Stimulated activated CD8-positive, alpha-beta memory T cell treated with anti-CD3 and anti-CD28 coated beads, Interleukin-2, amount 100 ng/mL, for 1 hour (primary cell): ENCODE results near the gene ZNF536.
"Not testable (repeated sequence)": the region's sequence is repeated elsewhere in the genome, so short reads cannot be mapped to it uniquely, and the experiment has no call there.

Experiments used
- DNase-seq, 2 donors: peaks; one replicate each; pipeline ENCODE4 v3.0.0-alpha.2; 2020; ENCODE audit warnings: low read depth in 2 of 2

ZNF536 gene

DNA sequence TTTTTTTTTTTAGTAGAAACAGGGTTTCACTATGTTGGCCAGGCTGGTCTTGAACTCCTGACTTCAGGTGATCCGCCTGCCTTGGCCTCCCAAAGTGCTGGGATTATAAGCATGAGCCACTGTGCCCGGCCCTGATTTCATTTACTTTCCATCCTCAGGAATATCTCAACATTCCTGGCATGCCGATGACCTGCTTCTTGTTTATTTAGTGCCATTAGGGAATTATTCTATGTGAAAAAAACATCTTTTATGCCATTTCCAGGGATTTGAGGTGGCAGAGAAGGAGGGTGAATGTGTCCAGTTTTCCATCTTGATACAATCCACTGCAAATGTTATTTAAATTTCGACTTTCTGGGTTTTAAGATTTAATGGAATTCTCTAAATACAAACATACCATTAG is 45.0 kb downstream of the ZNF536 start:
- not testable (repeated sequence) for DNase-seq

DNA sequence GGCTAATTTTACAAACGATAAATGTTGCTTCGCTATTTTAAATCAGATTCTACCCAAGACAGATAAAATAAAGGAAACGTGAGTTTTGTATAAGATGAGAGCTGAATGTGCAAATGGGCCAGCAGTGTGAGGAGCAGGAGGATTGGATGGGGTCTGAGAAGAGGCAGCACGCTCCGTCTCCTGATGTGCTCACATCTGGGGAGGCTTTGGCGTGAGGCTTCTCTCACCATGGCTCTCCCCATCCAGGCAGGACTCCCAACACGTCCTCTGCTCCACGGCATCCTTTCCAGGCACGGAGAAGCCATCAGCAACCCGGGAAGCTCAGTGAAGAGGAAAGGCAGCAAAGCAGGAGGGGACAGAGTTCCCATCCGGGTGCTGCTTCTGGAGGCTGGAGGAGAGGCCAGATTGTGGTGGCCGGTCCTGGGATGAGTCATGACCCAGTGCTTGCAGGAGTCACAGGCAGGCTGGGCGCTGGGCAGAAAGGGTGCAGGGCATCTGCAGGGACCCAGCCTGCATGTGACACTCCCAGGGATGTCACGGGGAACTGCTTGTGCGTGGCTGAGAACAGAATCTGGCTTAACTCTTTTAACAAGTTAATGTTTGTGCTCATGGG is 47.5 kb downstream of the ZNF536 start:
- no peak for DNase-seq

DNA sequence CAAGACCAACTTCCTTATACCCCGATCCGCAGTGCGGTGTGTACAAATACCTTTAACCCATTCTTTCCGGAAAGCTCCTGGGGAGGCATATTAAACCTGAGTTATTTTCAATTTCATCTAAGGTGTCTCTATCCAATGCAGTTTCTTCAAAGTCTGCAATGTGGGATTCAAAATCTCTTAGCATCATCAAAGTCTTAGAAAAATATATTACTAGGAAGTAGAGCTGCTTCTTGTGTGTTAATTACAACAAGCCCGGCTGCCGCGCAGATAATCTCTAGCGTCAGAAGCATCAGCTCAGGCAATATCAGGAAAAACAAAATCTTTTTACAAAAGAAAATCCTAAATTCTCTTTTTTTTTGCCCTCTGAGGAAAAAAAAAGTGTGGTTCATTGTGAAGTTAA is 48.1 kb downstream of the ZNF536 start:
- DNase-seq: no peak

DNA sequence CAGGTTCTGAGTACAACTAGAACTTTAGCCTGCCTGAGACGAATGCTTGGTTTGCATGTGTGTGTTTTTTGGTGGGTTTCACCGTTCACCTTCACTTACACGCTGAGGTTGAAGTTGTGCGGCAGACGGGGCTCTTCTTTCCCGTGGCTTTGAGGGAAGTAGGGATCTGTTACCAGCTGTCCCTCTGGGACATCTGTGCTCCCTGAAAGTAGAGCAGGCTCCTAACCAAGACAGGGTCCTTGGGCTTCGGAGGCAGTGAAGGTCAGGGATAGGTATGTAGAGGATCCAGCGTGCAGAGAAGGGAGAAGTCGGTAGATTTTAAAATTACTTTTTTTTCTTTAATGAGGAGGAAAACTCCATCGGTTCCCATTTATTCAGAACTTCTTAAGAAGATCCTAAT is 48.7 kb downstream of the ZNF536 start:
- DNase-seq: no peak

DNA sequence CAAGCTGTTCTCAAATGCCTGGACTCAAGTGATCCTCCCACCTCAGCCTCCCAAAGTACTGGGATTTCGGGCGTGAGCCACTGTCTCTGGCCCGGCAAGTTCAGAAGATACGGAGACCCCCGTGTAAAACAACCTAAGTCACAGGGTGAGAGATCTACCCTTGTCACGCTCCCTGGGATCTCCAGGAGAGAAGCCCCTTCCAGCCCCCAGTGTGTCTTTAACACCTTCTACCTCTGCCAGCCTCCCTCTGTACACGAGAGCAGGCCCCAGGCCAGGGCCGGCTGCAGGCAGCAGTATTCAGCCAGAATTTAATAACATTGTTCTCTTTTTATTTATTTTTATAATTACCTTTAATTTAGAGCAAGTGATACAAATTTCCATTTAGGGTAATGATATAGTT is 49.4 kb downstream of the ZNF536 start:
- no peak for DNase-seq

DNA sequence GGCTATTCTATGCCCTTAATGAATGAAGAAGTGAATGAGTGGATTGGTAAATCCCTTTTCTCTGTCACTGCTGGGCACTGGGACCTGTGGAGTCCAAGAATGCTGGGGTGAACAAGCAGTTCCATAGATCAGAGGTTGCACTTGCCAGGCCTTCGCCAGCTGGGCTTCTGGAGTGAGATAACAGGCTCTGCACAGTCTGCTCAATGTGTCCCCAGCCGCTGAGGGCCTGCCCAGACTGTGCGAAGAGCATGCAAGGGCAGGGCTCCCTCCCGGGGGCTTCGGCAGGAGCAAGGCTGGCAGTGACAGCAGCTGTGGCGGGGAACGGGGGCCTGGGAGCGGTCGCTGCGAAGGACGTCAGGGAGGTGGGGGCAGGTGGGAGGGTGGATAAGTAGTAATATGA is 51.3 kb downstream of the ZNF536 start:
- DNase-seq: no peak

DNA sequence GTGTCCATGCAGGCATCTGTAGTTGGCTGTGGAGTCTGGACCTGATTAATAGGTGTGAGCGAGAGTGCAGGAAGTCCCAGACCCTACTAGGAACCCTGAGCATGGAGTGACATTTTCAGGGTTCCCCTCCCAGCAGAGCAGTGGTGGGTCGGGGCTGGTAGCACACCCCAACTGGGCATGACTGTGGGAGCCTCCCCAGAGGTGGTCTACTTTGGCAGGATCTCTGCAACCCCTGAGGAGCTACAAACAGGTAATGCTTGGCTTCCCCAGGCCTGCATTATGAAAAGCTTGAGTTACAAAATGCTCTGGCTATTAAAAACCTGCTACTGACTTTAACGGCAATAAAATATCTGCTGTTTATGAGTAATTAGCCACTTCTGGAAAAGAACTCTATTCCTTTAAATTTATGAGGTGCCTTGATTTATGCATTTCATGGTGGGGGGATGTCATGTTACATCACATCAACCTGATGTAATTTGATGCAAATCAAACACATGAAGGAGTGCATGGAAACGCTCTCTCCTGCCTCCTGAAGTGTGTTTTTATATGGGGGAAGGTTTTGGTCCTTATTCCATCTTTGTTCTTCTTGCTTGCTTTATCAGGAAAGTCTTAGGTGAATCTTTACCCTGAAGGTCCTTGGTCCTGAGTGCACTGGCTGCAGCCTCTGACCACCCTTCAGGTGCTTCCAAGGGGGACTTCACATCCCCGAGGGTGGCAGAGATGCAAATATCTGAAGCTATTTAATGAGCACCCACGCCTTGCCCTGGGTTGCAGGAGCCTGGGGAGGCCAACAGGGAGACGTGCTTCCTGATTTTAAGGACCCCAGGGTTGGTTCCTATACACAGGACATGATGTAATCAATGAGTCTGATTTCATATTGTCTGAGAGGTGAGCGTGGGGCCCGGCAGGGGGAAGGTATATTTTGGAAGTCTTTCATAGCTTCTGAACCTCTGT is 54.0 kb downstream of the ZNF536 start:
- no peak for DNase-seq

DNA sequence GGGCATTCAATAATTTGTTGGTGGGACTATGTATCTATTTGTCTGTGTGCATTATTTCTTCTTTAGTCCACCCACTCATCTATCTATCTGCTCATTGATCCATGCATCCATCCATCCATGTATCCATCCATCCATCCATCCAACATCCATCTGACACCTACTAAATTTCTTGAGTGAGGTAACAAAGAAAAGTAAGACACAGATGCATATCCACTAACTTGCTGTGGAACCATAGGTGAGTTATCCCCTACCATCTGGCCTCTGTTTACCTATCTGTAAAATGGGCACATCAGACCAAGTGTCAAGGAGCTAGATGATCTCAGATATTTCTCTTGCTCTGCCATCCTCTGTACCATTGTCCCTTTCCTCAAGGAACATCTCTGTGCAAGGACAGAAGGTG is 54.7 kb downstream of the ZNF536 start:
- no peak for DNase-seq

DNA sequence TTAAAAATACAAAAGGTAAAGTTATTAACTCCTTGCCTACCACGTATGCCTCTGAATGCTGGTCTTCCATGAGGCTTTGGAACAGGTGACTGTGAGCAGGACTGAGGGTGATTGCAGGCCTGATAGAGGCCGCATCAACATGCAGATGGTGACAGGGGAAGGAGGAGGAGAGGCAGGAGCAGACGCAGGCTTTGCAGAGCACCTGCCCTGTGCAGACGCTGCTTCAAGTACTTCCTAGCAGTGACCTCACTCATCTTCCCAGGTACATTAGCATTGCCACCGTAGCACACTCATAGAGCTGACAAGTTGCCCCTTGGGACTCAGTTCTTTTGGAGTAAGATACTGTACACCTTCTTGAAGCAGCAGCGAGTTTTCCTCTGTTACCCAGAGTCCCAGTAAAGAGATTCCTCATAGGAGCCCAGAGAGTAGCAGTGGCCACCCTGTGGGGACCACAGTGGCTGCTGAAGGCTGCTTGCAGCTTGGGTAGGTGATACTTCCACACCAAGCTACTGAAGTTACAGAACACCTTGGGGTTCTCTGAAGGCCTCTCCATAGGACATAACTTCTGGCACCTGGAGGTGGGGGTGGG is 56.0 kb downstream of the ZNF536 start:
- no peak for DNase-seq

DNA sequence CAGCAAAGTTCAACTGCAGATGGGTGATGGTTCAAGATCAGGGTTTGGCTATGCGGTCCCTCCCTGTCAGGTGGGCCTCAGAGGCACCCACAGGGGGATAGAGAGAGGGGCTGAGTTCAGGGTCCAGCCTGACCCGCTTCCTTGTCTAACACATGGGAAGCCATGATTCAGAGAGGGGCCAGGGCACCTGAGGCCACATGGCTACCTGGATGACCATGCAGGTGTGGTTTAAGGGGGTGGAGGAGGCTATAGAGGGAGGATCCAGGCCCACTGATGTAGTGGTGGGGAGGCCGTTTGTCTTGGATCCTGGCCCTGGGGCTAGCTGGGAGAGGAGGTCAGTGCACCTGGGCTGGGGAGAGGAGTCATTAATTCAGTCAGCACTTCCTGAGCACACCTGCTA is 56.7 kb downstream of the ZNF536 start:
- DNase-seq: no peak

DNA sequence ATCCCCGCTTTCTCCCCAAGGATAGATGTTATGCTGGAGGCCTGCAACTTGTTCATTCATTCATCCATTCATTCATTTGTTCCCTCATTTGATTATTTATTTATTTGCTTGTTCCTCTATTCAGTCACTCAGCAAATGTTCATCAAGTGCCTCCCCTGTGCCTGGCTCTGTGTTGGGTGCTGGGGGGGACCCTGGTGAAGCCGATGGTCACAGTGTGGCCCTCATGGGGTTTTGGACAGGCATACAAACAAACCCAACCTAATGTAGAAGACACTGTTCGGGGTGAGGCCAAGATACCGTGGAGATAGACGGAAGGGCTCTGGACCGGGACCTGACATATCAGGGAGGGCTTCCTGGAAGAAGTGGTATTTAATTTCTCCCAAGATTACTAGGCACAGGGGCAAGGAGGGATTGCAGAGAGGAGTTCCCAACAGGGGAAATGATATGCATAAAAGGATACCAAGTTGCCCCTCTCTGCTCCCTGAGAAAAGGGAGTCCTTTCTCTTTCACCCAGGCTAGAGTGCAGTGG is 58.1 kb downstream of the ZNF536 start:
- no peak for DNase-seq

DNA sequence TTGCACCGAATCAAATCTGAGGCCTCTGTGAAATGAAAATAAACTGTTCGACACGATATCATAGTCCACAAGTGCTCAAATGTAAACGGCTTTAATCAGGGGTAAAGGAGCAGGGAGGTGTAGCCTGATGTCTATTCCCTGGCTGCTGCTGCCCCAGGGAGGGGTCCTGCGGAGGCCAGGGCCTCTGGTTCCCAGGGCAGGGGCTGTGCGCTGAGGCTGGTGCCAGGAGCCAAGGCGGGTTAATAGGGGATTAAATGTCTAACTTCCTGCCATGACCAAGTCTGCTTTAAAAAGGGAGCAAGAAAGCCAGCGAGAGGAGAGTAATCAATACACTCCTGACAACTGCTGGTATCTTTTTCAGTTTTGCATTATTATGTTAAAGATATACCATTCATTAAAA is 59.4 kb downstream of the ZNF536 start:
- no peak for DNase-seq

DNA sequence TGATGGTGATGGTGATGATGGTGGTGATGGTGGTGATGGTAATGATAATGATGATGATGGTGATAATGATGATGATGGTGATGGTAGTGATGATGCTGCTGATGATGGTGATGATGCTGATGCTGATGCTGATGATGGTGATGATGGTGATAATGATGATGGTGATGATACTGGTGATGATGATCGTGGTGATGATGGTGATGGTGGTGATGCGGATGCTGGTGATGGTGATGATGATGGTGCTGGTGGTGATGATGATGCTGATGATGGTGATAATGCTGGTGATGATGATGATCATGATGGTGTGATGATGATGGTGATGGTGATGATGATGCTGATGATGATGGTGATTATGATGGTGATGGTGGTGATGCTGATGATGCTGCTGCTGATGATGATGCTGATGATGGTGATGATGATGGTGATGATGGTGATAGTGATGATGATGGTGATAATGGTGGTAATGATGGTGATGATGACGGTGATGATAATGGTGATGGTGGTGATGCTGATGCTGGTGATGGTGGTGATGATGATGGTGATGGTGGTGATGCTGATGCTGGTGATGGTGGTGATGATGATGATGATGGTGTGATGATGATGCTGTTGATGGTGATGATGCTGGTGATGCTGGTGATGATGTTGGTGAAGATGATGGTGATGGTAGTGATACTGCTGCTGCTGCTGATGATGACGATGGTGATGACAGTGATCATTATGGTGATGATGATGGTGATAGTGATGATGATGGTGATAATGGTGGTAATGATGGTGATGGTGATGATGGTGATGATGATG is 62.8 kb downstream of the ZNF536 start:
- DNase-seq: no peak

DNA sequence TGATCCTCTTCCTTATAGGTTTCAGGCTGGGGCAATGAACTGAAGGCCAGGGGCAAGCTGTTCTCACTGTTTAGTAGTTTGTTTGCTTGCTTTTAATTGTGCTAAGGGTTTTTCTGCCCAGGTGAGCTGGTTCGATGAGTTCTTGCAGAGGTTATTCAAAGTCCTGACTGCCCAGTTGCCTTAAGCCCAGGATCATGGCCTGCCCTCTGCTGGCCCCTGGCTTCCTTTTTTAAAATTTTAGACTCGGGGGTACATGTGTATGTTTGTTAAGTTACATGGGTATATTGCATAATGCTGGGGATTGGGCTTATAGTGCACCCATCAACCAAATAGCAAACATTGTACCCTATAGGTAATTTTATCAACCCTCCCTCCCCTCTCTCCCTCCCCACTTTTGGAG is 65.7 kb downstream of the ZNF536 start:
- DNase-seq: no peak

DNA sequence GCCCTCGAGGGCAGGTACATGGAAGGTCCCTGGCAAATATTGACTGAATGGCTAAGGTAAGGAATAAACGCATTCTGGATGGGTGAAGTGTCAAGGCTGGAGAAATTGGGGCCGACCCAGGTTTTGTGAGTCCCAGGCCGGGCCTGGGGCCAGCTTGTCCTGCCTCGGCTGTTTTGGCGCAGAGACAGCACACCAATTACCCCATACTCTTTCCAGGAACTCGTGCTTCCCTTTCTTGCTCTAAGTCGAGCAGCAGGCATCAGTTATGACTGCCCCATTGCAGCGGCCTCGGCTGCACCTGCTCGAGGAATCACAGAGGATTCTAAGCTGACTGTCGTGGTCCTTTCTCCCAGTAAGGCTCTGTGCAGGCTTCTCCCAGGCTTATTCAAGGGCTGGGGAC is 67.1 kb downstream of the ZNF536 start:
- no peak for DNase-seq

DNA sequence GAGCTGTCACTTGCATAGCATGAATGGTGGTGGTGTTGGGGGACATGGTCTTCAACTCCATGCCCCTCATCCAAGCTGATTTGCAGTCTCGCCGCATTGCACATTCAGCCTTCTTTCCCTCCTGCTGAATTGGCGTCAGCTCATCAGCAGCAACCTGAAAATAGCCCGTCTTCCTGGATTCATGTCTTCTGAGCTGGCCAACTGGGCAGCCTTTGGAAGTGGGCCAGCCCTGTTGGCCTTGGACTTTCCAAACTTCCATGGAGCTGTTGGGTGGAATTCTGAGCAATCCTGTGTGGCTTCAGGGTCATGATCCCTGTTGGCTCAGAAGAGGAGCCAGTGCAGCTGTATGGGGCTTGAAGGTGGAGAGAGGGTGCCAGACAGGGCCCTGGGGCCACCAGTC is 68.8 kb downstream of the ZNF536 start:
- no peak for DNase-seq

DNA sequence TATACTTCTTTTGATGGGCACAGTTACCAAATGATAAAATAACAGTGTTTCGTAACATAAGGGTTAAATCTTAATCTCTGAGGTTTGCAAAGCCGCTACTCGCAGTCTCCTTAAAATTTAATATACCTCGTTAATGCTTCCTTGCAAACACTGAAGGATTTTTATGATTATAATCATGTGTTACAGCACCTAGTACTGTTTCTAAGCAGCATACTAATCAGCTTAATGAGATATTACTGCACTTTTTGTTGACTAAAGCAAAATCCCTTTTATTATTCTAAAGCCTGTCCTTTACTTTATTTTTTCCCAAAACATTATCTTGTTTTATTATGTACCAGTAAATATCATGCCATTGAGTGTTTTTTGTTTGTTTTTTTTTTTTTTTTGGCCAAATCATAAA is 70.5 kb downstream of the ZNF536 start:
- DNase-seq: no peak

DNA sequence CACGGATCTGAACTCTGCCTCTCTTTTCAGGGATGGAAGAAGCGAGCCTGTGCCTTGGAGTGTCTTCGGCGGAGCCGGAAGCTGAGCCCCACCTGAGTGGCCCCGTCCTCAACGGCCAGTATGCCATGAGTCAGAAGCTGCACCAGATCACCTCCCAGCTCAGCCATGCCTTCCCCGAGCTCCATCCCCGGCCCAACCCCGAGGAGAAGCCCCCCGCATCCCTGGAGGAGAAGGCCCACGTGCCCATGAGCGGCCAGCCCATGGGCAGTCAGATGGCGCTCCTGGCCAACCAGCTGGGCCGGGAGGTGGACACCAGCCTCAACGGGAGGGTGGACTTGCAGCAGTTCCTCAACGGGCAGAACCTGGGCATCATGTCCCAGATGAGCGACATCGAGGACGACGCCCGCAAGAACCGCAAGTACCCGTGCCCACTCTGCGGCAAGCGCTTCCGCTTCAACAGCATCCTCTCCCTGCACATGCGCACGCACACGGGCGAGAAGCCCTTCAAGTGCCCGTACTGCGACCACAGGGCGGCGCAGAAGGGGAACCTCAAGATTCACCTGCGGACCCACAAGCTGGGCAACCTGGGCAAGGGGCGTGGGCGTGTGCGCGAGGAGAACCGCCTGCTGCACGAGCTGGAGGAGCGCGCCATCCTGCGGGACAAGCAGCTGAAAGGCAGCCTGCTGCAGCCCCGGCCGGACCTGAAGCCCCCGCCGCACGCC is 71.5 kb downstream of the ZNF536 start:
- DNase-seq: no peak

DNA sequence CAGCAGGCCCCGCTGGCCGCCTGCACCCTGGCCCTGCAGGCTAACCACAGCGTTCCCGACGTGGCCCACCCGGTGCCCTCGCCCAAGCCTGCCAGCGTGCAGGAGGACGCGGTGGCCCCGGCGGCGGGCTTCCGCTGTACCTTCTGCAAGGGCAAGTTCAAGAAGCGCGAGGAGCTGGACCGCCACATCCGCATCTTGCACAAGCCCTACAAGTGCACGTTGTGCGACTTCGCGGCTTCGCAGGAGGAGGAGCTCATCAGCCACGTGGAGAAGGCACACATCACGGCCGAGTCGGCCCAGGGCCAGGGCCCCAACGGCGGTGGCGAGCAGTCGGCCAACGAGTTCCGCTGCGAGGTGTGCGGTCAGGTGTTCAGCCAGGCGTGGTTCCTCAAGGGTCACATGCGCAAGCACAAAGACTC is 72.1 kb downstream of the ZNF536 start:
- DNase-seq: no peak

DNA sequence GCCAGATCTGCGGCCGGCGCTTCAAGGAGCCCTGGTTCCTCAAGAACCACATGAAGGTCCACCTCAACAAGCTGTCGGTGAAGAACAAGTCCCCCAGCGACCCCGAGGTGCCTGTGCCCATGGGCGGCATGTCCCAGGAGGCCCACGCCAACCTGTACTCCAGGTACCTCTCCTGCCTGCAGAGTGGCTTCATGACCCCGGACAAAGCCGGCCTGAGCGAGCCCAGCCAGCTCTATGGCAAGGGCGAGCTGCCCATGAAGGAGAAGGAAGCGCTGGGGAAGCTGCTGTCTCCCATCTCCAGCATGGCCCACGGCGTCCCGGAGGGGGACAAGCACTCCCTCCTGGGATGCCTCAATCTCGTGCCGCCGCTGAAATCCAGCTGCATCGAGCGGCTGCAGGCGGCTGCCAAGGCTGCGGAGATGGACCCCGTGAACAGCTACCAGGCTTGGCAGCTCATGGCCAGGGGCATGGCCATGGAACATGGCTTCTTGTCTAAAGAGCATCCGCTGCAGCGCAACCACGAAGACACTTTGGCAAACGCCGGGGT is 72.6 kb downstream of the ZNF536 start:
- DNase-seq: no peak

DNA sequence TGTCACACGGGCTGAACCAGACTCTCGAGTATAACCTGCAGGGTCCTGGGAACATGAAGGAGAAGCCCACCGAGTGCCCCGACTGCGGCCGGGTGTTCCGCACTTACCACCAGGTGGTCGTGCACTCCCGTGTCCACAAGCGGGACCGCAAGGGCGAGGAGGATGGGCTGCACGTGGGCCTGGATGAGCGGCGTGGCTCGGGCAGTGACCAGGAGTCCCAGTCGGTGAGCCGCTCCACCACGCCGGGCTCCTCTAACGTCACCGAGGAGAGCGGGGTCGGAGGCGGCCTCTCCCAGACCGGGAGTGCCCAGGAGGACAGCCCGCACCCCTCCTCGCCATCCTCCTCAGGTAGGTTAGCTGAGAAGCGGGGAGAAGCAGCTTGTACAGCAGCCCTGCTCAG is 73.2 kb downstream of the ZNF536 start:
- no peak for DNase-seq
